NCI-H1048 (cell line): ENCODE results near the gene SANBR.
"Not testable (repeated sequence)": the region's sequence is repeated elsewhere in the genome, so short reads cannot be mapped to it uniquely, and the experiment has no call there.

Experiments used
- DNase-seq: peaks from one replicate; lab custom pipeline; 2025; lab: John Stamatoyannopoulos, UW

SANBR gene

GRCh38 chr2:61065714-61066709 lies at the start of gene SANBR:
TSS of gene SANBR (plus strand) at chr2:61065871. CDS start at chr2:61070351, 4,480 bp downstream.
- DNase-seq, result peak; percentile 88

DNA sequence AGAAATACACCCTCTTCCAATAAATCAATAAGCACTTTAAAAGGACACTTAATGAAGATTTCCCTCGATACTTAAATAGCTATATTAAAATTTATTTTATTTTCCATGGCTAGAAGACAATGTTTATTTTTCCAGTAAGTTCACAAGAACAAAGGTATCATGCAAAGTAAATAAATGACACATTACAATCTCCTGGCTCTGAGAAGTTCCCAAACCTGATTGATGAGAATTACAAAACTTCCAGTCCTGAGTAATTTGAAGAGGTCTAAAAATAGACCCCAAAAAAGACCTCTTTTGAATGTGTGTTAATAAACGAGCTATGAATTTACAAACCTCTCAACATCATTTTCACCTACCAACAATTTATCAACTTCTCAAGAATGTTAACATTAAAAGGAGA lies 49.7 kb upstream of the SANBR start:
- DNase-seq, result no peak

DNA sequence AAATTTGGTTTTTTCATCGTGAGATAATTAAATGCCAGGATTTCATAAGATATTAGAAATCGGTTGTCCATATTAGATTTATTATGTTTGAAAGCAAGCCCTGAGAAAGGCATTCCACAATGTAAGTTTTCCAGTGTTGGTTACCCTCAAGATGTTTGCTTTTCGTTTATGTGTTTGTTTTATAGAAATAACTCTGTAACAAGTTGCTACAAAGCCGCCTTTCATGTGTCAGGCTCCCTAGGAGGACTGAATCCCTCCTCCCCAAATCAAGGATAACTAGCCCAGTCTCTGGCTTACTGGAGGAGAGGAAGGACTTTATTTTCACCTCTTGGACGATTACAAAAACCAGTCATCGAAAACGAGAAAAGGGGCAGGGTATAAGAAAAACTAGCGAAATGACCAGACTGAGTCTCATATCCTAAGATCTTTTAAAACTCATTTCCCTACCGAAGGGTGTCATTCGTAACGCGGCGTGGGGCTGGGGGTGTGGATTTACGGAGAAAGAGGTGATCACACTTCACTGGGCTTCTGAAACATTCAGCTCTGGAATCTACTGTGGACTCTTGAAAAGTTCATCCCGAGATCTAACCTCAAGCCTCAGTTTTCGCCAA lies 49.2 kb upstream of the SANBR start:
- DNase-seq, result no peak

DNA sequence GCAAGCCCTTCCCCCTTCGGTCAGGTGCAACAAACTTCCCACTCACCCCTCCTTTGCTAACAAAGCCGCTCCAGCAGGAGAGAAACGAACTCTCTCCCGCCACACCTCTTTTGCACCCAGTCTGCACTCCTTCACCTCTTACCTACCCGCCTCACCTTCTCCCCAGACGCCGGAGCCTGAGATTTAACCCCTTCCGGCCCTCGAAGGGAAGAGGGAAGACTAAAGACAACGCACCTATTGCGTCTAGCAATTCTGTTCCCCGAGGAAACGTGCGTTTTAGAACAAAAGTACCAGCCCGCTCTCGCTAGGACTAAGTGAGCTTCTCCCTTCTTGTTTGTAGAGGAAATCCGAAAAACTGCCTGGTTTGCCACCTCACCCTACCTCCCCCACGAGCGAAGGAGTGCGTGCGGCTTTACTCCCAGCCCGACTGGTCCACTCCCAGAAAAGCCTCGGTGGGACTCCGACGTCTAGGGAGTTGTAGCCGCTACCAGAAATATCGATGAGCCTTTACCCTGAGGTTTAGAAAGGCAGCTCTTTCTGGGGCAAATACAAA lies 48.6 kb upstream of the SANBR start:
- DNase-seq, result peak; percentile 55

GRCh38 chr2:61017556-61018317 lies 47.9 kb upstream of the SANBR start, which contains the start of the genes PEX13 and PUS10:
TSS of gene PEX13 (plus strand) at chr2:61017720. CDS start at chr2:61017760, 40 bp downstream.
TSS of gene PUS10 (minus strand) at chr2:61018255. CDS start at chr2:61011890, 6,365 bp downstream.
- peak; percentile 32 for DNase-seq

DNA sequence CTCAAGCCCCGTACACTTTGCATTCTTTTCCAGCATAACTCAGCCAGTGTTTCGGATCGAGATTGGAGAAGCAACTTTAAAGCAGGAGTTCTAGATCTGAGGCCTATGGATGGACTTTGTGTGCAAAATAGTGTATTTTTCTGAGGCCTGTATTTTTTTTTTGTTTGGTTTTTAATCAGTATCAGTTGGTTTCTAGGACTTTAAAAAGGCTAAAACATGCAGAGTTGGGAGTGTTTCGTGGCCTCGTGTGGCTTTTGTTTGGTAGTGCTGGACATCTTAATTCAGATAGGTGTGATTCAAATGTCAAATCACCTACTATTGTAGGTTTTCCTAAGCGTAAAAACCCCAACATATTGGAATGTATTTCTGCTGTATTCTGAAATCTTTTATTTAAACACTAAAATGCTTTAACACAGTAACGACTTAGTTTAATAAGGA lies 47.3 kb upstream of the SANBR start:
- DNase-seq, result no peak

- no peak for DNase-seq
These were observed 46.9 kb upstream of the SANBR start for GRCh38 chr2:61018798-61019197.

DNA sequence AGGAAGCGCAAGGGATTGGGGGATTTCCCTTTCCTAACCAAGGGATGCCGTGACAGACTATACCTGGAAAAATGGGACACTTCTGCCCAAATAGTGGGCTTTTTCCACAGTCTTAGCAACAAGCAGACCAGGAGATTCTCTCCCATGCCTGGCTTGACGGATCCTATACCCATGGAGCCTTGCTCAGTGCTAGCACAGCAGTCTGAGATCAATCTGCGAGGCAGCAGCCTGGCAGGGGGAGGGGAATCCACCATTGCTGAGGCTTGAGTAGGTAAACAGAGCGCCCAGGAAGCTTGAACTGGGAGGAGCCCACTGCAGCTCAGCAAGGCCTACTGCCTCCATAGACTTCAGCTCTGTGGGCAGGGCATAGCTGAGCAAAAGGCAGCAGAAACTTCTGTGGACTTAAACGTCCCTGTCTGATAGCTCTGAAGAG lies 44.4 kb upstream of the SANBR start:
- DNase-seq, result no peak

DNA sequence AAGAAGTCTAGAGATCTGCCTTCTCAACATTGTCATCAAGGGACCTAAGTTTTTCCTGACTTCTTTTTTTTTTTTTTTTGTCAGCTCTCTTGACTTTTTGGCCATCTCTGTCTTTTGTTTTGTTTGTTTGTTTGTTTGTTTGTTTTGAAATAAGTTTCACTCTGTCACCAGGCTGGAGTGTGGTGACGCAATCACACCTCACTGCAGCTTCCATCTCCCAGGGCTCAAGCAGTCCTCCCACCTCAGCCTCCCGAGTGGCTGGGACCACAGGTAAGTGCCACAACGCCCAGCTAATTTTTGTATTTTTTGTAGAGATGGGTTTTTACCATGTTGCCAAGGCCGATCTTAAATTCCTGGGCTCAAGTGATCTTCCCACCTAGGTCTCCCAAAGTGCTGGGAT lies 42.0 kb upstream of the SANBR start:
- DNase-seq, result no peak

GRCh38 chr2:61029533-61029932 lies 36.1 kb upstream of the SANBR start:
- no peak for DNase-seq

DNA sequence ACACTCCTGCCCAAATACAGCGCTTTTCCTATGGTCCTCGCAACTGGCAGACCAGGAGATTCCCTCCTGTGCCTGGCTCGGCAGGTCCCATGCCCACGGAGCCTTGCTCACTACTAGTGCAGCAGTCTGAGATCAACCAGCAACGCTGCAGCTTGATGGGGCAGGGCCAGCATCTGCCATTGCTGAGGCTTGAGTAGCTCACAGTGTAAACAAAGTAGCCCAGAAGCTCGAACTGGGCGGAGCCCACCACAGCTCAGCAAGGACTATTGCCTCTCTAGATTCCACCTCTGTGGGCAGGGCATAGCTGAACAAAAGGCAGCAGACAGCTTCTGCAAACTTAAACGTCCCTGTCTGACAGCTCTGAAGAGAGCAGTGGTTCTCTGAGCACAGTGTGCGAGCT lies 31.1 kb upstream of the SANBR start:
- not testable (repeated sequence) for DNase-seq

DNA sequence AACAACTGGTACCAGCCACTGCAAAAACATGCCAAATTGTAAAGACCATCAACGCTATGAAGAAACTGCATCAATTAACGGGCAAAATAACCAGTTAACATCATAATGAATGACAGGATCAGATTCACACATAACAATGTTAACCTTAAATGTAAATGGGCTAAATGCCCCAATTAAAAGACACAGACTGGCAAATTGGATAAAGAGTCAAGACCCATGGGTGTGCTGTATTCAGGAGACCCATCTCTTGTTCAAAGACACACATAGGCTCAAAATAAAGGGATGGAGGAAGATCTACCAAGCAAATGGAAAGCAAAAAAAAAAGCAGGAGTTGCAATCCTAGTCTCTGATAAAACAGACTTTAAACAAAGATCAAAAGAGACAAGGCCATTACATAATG lies 29.0 kb upstream of the SANBR start:
- DNase-seq, result not testable (repeated sequence)

DNA sequence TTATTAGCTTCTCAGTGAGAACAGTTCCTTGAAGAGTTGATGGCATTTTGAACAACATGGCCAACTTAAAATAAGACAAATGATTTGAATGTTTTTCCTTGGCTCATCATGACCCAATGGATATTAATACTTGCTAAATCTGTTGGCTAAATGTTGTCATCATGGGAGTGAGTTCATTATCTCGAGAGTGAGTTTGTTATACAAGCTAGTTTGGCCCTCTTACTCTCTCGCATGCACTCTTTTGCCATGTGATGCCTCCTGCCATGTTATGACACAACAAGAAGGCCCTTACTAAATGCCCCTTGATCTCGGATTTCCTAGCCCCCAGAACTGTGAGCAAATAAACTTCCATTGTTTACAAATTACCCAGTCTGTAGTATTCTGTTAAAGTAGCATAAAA lies 22.9 kb upstream of the SANBR start:
- DNase-seq, result no peak

- no peak for DNase-seq
These were observed 21.0 kb upstream of the SANBR start for GRCh38 chr2:61044636-61045035.

GRCh38 chr2:61045226-61045625 lies 20.4 kb upstream of the SANBR start:
- DNase-seq, result no peak

GRCh38 chr2:61045999-61046398 lies 19.7 kb upstream of the SANBR start:
- DNase-seq, result no peak

DNA sequence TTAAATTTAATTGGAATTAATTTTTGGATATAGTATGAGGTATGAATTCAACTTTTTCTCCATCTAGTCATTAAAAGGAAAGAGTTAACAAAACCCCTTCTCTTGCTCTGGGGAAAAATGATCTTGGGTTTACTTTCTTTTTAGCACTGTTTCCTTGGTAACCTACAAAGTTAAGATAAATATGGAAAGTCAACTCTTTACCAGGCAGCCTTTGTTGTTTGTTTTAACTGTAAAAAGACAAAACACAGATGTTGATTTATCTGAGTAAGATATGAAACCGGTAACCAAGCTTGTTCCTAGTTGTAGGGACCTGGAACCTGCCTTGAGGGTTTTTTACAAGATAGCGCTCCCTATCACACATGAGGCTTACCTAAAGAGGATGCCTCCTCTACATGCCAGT lies 10.1 kb upstream of the SANBR start:
- DNase-seq, result no peak

- no peak for DNase-seq
These were observed 8.1 kb upstream of the SANBR start for GRCh38 chr2:61057562-61057961.

- DNase-seq, result no peak
These were observed 6.3 kb upstream of the SANBR start for GRCh38 chr2:61059382-61059781.

- no peak for DNase-seq
These were observed 8.4 kb downstream of the SANBR start for GRCh38 chr2:61074100-61074499.

DNA sequence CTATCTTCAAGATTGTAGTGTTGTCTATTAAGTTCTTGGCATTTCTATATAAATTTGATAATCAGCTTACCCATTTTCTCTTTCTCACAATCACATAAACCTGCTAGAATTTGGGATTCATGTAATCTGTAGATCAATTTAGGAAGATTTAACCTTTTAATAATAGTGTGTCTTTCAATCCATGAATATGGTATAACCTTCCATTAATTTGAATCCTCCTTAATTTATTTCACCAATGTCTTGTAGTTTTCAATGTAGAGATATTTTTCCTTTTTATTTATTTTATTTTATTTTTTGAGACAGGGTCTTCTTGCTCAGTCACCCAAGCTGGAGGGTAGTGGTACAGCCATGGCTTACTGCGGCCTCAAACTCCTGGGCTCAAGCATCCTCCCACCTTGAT lies 20.2 kb downstream of the SANBR start:
- DNase-seq, result no peak

- no peak for DNase-seq
These were observed 24.1 kb downstream of the SANBR start for GRCh38 chr2:61089797-61090196.
